HG02763 (cell line): ENCODE results near the gene TRAPPC2.
"Not testable (repeated sequence)": the region's sequence is repeated elsewhere in the genome, so short reads cannot be mapped to it uniquely, and the experiment has no call there.

Experiments
- ATAC-seq: cut with Tn5 transposase; IDR thresholded peaks from one replicate; pipeline ENCODE4 v1.9.1; 2021; ENCODE audit warnings: mild to moderate bottlenecking, moderate library complexity; ENCODE audit not compliant: unreplicated experiment

TRAPPC2 gene

GRCh38 chrX:13699183-13699826 is 35.1 kb downstream of the TRAPPC2 start:
- no peak for ATAC-seq

- ATAC-seq, result no peak
These were observed 36.0 kb downstream of the TRAPPC2 start for GRCh38 chrX:13698432-13698831.

GRCh38 chrX:13697976-13698375 is 36.4 kb downstream of the TRAPPC2 start:
- no peak for ATAC-seq

GRCh38 chrX:13697455-13697854 is 37.0 kb downstream of the TRAPPC2 start:
- ATAC-seq, result peak; percentile 46

GRCh38 chrX:13695601-13696115 is 38.8 kb downstream of the TRAPPC2 start:
- no peak for ATAC-seq

- ATAC-seq, result no peak
These were observed 39.4 kb downstream of the TRAPPC2 start for GRCh38 chrX:13694983-13695382.

GRCh38 chrX:13694359-13694758 is 40.1 kb downstream of the TRAPPC2 start:
- ATAC-seq, result no peak

- no peak for ATAC-seq
These were observed 41.0 kb downstream of the TRAPPC2 start for GRCh38 chrX:13693341-13693961.

GRCh38 chrX:13692771-13693231 is 41.6 kb downstream of the TRAPPC2 start:
- ATAC-seq, result no peak

GRCh38 chrX:13691841-13692371 is 42.5 kb downstream of the TRAPPC2 start:
- no peak for ATAC-seq

GRCh38 chrX:13690836-13691235 is 43.6 kb downstream of the TRAPPC2 start:
- no peak for ATAC-seq

- no peak for ATAC-seq
These were observed 44.6 kb downstream of the TRAPPC2 start for GRCh38 chrX:13689741-13690211.

- ATAC-seq, result peak; percentile 80
These were observed 45.3 kb downstream of the TRAPPC2 start, which contains the start of gene RAB9A for GRCh38 chrX:13688958-13689740. Gene RAB9A, plus strand, starts transcription at chrX:13689128. Its CDS starts 19,619 bp downstream, at chrX:13708747.

- ATAC-seq, result no peak
These were observed 45.9 kb downstream of the TRAPPC2 start for GRCh38 chrX:13688384-13688957.

- no peak for ATAC-seq
These were observed 47.2 kb downstream of the TRAPPC2 start for GRCh38 chrX:13687203-13687602.

- no peak for ATAC-seq
These were observed 49.2 kb downstream of the TRAPPC2 start for GRCh38 chrX:13685126-13685763.

GRCh38 chrX:13684361-13684760 is 50.1 kb downstream of the TRAPPC2 start:
- ATAC-seq, result no peak

GRCh38 chrX:13681595-13681994 is 52.8 kb downstream of the TRAPPC2 start:
- ATAC-seq, result no peak

GRCh38 chrX:13679700-13680099 is 54.7 kb downstream of the TRAPPC2 start:
- ATAC-seq, result not testable (repeated sequence)

GRCh38 chrX:13676885-13677284 is 57.5 kb downstream of the TRAPPC2 start:
- no peak for ATAC-seq
